Measurements from ENCODE around the gene SPRYD4. TPM values are rescaled to one million over a fixed set of nuclear protein-coding genes. Genes with fewer than 3 reads are reported as not detected.

SPRYD4 gene
- total and polyA plus RNA-seq, 2 of the 4 experiments (the other 2 are of a cell fraction): 1.7 to 1.8 TPM

GRCh38 chr12:56431850-56432249 lies 36.5 kb upstream of the SPRYD4 start:
- Histone ChIP-seq H3K18ac (ENCODE audit: low read depth, low read length) (no peak overlapping the region), H4K91ac (ENCODE audit: insufficient read depth, low read depth, low read length) (no peak overlapping the region), H3K4ac (ENCODE audit: low read depth, low read length) (no peak overlapping the region), H3K56ac (ENCODE audit: extremely low read depth, insufficient read depth, low read length) (no peak overlapping the region), H2BK20ac (ENCODE audit: low read depth, low read length) (no peak overlapping the region), H3K23ac (ENCODE audit: low read depth, low read length) (no peak overlapping the region), H2BK5ac (ENCODE audit: low read depth, low read length, poor library complexity, severe bottlenecking) (no peak overlapping the region), H4K8ac (ENCODE audit: low read depth in 2 of 2, low read length in 2 of 2) (no peak overlapping the region), H4K20me1 (ENCODE audit: insufficient read depth, low read length) (no peaks in the 10 kb centered on the region), H3K14ac (replicated peaks; ENCODE audit: low read depth, low read length) (no peak overlapping the region), H3K79me1 (ENCODE audit: low read depth in 1 of 2, low read length in 2 of 2) (peaks cover 1 to 25% of the 10 kb centered on the region in 2 experiments; a peak in 2 of 4 replicates), H2AK9ac (replicated peaks; ENCODE audit: low read depth, low read length, poor library complexity) (no peak overlapping the region), H3K4me1 (ENCODE audit: control insufficient read depth, insufficient read depth, low read length) (no peaks in the 10 kb centered on the region), H2AFZ (replicated peaks; ENCODE audit: low read length, poor library complexity) (no peak overlapping the region), H2AK5ac (ENCODE audit: low read depth, low read length) (no peak overlapping the region), H3K9me1 (ENCODE audit: insufficient read depth, low read length) (peaks cover 3% of the 10 kb centered on the region; the same call in 1 of the 2 replicates), H3K27ac (ENCODE audit: insufficient read depth, low read length) (no peak overlapping the region), H3K9me3 (ENCODE audit: control insufficient read depth, insufficient read depth, low read length) (no peaks in the 10 kb centered on the region), H3K4me3 (ENCODE audit: insufficient read depth, low read depth, low read length) (no peak overlapping the region), H2BK120ac (ENCODE audit: low read depth, low read length) (no peak overlapping the region), H3K4me2 (ENCODE audit: low read depth, low read length) (no peak overlapping the region), H3K9ac (ENCODE audit: low read depth, low read length) (no peak overlapping the region), H3K27me3 (ENCODE audit: control insufficient read depth, insufficient read depth, low read length) (no peaks in the 10 kb centered on the region), H2BK15ac (ENCODE audit: low read depth, low read length) (no peak overlapping the region), H3K36me3 (ENCODE audit: control insufficient read depth, insufficient read depth, low read length) (peaks cover 11% of the 10 kb centered on the region), H4K5ac (ENCODE audit: low read depth, low read length) (no peak overlapping the region)
- TF ChIP-seq CHD1 (IDR thresholded peaks at IDR 0.05; ENCODE audit: low read depth, low read length) (no peak), MAFK (IDR thresholded peaks at IDR 0.05; ENCODE audit: low read depth, low read length) (no peak), RAD21 (IDR thresholded peaks at IDR 0.05; ENCODE audit: low read length) (no peak), SMC3 (IDR thresholded peaks at IDR 0.05; ENCODE audit: low read depth, low read length) (no peak), RFX5 (IDR thresholded peaks at IDR 0.05; ENCODE audit: low read depth, low read length) (no peak), MXI1 (IDR thresholded peaks at IDR 0.05; ENCODE audit: borderline replicate concordance, low read depth, low read length) (no peak), ELK1 (IDR thresholded peaks at IDR 0.05; ENCODE audit: borderline replicate concordance, low read depth, low read length) (no peak), RCOR1 (IDR thresholded peaks at IDR 0.05; ENCODE audit: insufficient replicate concordance, low read length) (no peak), POLR2A (IDR thresholded peaks at IDR 0.05; ENCODE audit: low read depth, low read length) (no peak), MAZ (IDR thresholded peaks at IDR 0.05; ENCODE audit: borderline replicate concordance, low read depth, low read length) (no peak), FOS (IDR thresholded peaks at IDR 0.05; ENCODE audit: low read depth, low read length) (no peak), BHLHE40 (IDR thresholded peaks at IDR 0.05; ENCODE audit: low read depth, low read length) (no peak)
- DNase-seq: peak; percentile 43
- CTCF ChIA-PET: no interaction called here
- dilution Hi-C loops (cut with HindIII; ENCODE audit: low sequenced_read_pairs, unreplicated experiment): no loop called here
- no TSS peak for BruUV-seq (replicated peaks)
- WGBS, 2 experiments (ENCODE audit: extremely low coverage in 2 of 2, insufficient read length in 1 of 2): no CpG with 5 or more reads among the region's 3 CpGs
- intact Hi-C loops (cut with micrococcal nuclease): no loop called here
- peak; percentile 65 for ATAC-seq (ENCODE audit: low read depth)
- in situ Hi-C loops (cut with MboI; ENCODE audit: low sequenced_read_pairs): no loop called here
- POLR2A ChIA-PET (ENCODE audit: unreplicated experiment): no interaction called here
